ENCODE data around the gene BCAT1. TPM values are rescaled to one million over a fixed set of nuclear protein-coding genes. Genes with fewer than 3 reads are reported as not detected.
"Not testable (repeated sequence)": the region's sequence is repeated elsewhere in the genome, so short reads cannot be mapped to it uniquely, and the experiment has no call there.

BCAT1 gene
- polyA plus RNA-seq, 4 donors: 45.8 to 60.8 (median 55.3) TPM

DNA sequence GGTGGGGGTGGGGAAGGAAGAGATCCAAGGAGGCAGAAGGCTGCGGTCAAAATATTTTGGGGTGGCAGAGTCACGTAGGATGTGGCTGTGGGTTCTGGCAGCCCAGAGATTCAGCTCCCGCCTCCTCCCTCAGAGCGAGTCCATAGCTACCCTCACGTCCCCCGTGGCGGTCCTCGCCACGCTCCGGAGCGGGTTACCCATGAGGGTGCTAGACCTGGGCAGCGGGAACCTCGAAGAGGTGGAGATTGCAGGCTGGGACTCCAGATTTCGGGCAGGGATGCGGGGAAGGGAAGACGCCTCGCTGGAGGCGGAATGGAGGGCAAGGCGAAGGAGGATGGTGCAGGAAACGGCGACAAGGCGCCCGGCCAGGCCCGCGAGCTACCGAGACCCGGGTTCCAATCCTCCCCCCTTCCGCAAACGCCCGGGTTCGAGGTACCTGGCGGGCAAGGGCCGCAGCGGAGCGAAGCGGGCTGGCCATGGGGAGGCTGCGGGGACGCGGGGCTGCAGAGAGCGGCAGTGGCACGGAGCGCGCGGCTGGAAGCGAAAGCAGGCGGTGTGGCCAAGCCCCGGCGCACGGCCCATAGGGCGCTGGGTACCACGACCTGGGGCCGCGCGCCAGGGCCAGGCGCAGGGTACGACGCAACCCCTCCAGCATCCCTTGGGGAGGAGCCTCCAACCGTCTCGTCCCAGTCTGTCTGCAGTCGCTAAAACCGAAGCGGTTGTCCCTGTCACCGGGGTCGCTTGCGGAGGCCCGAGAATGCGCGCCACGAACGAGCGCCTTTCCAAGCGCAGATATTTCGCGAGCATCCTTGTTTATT is 46.2 kb downstream of the BCAT1 start:
- peak in 1 of 4 donors; percentile 35 for DNase-seq (ENCODE audit: low read depth in 4 of 4, low spot score in 3 of 4)

- peak in 1 of 4 donors; percentile 18 for DNase-seq (ENCODE audit: low read depth in 4 of 4, low spot score in 3 of 4)
These were observed 47.1 kb downstream of the BCAT1 start for GRCh38 chr12:24901576-24902461.

- no peak for DNase-seq (ENCODE audit: low read depth in 4 of 4, low spot score in 3 of 4)
These were observed 48.7 kb downstream of the BCAT1 start for GRCh38 chr12:24900196-24900595.

DNA sequence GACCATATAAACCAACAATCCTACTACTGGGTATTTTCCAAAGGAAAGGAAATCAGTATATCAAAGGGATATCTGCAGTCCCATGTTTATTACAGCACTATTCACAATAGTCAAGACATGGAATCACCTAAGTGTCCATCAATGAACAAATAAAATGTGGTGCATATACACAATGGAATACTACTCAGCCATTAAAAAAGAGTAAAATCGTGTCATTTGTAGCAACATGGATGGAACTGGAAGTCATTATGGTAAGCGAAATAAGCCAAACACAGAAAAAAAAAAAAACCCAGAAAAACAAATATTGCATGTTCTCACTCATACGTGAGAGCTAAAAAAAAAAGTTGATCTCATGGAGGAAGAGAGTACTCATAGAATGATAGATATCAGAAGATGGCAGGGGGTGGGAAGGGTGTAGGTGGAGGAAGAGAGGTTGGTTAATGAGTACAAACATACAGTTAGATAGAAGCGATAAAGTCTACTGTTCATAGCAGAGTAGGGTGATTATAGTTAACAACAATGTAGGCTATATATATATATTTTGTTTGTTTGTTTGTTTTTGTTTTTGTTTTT is 49.3 kb downstream of the BCAT1 start:
- no peak for DNase-seq (ENCODE audit: low read depth in 4 of 4, low spot score in 3 of 4)

DNA sequence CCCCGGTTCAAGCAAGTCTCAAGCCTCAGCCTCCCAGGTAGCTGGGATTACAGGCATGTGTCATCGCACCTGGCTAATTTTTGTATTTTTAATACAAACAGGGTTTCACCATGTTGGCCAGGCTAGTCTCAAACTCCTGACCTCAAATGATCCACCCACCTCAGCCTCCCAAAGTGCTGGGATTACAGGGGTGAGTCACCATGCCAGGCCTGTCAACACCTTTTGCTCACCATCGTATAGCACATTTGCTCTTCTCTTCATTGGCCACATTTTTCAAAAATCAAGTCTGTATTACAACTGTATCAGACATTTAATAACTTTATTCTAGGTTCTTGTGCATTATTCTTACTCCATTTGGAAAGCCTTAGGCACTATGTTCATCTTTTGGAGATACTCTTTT is 50.3 kb downstream of the BCAT1 start:
- DNase-seq (ENCODE audit: low read depth in 4 of 4, low spot score in 3 of 4): no peak

- DNase-seq (ENCODE audit: low read depth in 4 of 4, low spot score in 3 of 4): no peak
These were observed 50.7 kb downstream of the BCAT1 start for GRCh38 chr12:24898185-24898584.

- no peak for DNase-seq (ENCODE audit: low read depth in 4 of 4, low spot score in 3 of 4)
These were observed 52.7 kb downstream of the BCAT1 start for GRCh38 chr12:24896171-24896570.

GRCh38 chr12:24895612-24896011 is 53.3 kb downstream of the BCAT1 start:
- no peak for DNase-seq (ENCODE audit: low read depth in 4 of 4, low spot score in 3 of 4)

DNA sequence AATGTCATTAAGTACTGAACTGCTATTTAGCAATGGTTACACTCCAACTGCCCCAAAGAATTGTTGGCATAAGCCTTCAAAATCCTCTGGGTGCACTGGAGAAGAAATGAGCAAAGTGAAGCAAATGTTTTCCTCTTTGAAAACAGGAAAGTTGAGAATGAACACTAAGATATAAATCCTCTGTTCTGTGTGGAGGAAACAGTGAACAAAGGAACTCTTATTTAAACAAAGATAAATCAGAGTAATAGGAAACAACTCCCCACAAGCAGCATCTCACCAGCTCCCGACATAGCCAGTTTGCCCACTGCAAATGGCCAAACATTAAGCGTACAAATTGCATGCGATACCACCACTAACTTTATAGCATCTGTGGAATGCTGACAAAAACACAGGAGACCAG is 54.0 kb downstream of the BCAT1 start:
- DNase-seq (ENCODE audit: low read depth in 4 of 4, low spot score in 3 of 4): no peak

GRCh38 chr12:24890048-24890803 is 58.7 kb downstream of the BCAT1 start:
- DNase-seq (ENCODE audit: low read depth in 4 of 4, low spot score in 3 of 4): no peak

DNA sequence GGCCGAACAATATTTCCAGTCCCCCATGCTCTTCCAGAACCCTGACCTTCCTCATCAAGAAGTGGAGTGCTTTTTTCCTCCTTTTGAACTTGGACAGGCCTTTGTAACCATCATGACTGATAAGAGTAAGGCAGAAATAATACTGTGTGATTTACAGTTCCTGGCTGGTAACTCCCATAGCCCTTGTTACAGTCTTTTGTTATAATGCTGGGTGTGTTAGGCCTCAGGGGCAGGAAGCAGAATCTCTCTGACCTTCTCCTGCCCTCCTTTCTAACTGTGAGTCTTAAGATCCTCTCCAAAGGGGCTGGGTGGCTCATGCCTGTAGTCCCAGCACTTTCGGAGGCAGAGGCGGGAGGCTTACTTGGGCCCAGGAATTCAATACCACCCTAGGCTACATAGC is 59.5 kb downstream of the BCAT1 start:
- no peak for DNase-seq (ENCODE audit: low read depth in 4 of 4, low spot score in 3 of 4)

GRCh38 chr12:24888813-24889212 is 60.1 kb downstream of the BCAT1 start:
- DNase-seq (ENCODE audit: low read depth in 4 of 4, low spot score in 3 of 4): no peak

GRCh38 chr12:24884911-24885310 is 64.0 kb downstream of the BCAT1 start:
- no peak for DNase-seq (ENCODE audit: low read depth in 4 of 4, low spot score in 3 of 4)

GRCh38 chr12:24881724-24882371 is 67.1 kb downstream of the BCAT1 start:
- no peak for DNase-seq (ENCODE audit: low read depth in 4 of 4, low spot score in 3 of 4)

DNA sequence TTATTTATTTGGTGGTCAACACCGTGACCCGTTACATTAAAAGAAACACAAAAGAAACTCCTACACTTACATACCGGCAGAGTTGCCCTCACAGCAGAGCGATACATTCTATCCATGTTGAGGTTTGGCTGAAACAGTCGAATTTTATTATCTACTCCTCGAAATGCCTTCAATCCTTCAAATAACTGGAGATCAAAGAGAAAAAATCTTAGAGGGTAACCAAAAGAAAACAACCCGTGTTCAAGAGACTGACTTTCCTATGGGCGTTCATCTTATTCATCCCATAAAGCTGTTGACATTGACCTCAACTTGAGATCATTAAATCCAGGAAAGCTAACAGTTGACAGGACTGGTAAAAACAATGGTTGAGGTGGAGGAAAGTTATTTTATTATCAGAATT is 67.7 kb downstream of the BCAT1 start:
- DNase-seq (ENCODE audit: low read depth in 4 of 4, low spot score in 3 of 4): no peak

DNA sequence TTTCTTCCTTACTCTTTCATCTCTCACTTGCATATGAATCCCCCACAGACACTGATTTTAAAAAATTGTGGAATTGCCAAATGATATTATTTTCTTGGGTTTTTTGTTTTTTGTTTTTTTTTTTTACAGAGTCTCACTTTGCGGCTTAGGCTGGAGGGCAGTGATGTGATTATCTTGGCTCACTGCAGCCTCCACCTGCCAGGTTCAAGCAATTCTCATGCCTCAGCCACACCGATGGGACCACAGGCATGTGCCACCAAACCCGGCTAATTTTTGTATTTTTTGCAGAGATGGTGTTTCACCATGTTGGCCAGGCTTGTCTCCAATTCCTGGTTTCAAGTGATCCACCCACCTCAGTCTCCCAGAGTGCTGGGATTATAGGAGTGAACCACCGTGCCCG is 68.2 kb downstream of the BCAT1 start:
- DNase-seq (ENCODE audit: low read depth in 4 of 4, low spot score in 3 of 4): no peak

DNA sequence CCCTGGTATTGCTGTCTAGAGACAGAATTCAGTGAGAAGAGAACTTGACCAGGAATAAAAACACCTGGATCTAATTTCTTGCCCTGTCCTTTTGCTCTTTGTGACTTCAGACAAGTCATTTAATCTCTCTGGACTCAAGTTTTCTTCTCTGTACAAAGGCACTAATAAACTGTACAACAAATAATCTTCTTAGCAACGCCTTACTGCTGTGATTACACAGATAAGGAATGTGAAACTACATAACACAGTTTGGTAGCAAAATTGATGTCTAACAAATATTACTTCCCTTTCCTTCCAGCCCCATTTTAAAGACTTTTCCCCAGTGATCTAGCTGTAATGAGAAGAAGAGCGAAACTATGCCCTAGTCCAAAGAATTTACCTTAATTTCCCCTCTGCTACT is 69.3 kb downstream of the BCAT1 start:
- no peak for DNase-seq (ENCODE audit: low read depth in 4 of 4, low spot score in 3 of 4)

DNA sequence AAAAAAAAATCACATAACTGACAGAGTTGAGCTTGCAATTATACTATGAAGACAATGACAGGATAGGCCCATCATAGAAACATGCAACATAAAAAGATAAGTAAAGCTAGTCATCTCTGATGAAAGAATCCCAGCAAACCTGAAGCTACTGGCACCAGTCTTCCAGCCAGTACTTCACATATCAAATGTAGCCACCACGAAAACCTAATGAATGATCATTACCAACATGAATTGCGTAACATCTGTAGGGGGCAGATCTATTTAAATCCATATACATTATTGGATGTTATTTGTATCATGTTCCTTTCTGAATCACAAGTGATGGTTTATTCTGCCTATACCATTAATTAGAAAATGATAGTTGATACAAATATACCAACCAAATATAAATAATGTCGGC is 73.9 kb downstream of the BCAT1 start:
- DNase-seq (ENCODE audit: low read depth in 4 of 4, low spot score in 3 of 4): no peak

GRCh38 chr12:24872211-24872610 is 76.7 kb downstream of the BCAT1 start:
- no peak for DNase-seq (ENCODE audit: low read depth in 4 of 4, low spot score in 3 of 4)

GRCh38 chr12:24866139-24866538 is 82.8 kb downstream of the BCAT1 start:
- not testable (repeated sequence) for DNase-seq (ENCODE audit: low read depth in 4 of 4, low spot score in 3 of 4)
